Ramos (cell line): Measurements from ENCODE around the gene TNIK.
"Not testable (repeated sequence)": the region's sequence is repeated elsewhere in the genome, so short reads cannot be mapped to it uniquely, and the experiment has no call there.

Source experiments
- in situ Hi-C: fragments of 300-500 bp; cut with MboI; formaldehyde crosslinking; loops from one replicate; pipeline ENCODE4 v1.14.3; 2022; ENCODE audit warnings: low sequenced_read_pairs; ENCODE audit not compliant: unreplicated experiment

The TNIK gene

DNA sequence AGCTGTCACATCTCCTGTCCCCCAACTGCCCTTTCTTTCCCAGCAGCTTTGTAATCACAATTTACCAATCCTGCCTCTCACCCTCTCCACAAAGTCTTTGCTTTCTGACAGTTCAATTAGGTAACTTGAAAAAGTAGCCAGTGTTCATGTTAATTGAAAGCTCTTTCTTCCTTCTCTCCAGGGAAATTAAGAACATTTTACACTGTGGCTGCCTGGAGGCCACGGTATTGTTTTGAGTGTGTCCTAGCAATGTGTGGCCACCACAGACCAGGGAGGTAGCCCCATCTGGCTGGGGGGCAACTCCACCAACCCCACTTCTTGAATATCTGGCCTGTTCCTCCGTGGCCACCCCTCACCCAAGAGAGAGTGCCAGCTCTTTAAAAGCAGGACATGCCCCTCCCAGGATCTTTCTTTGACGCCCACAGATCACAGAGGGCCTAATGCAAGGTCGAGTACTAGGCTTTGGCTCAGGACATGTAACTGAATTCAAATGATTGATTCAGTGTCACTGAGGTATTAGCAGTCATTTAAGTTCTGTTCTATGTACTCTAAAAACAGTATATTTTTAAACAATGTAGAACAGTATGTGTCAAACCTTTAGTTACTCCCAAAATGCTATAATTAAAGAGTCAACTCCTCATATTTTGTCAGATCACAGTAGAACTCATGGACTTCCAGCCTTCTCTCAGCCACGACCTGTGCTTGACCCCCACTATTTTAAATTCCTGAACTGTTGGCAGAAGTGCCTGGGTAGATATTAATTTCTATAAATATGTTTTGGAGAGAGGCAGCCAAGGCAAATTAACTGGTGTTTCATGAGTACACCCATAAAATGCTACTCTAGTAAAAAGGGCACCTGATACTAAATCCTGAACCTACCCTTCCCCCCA lies 164.5 kb downstream of the TNIK start:
- in situ Hi-C loops, result no loop called here

DNA sequence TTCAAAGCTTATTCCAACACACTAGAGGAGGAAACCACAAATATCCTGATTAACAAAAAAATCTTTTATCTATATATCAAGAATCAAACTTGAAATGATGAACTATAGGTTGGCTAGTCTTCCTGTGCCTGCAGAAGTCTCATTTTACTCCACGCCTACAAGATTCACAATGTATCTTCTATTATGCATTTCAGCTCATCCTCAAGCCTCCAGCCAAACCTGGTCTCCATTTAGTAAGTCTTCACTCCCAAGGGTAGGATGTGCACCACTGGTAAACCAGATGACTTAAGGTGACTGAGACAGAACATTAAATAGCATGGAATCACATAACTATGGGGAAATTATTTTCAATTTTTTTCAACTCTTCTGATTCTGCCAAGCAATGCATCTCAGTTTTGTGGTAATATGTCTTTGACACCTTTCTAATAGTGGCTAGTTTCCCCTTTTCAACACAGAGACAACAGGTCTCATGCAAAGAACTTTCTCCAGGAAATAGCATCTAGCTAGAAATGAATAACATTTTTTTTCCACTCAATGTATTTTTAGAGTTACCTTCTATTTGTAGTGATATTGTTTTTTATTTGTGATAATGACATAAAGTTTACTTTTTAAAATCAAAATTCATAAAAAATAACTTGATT lies 166.9 kb downstream of the TNIK start:
- in situ Hi-C loops, result no loop called here

DNA sequence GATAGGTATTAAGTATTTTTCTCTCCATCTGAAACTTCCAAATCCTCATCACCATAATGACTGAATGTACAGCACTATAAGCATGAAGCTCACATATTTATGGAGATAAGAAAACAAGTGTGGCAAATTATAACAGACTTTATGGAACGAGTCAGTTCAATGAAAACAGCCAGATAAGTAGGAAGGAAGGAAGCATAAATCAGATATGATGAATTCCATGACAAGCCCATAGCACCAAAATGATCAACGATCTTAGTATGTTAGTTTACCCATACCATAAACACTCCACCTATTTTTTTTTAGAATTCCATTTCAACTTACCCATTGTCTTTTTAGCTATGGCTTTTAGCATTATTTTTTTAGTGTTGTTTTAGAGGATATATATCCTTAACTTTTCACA lies 169.5 kb downstream of the TNIK start:
- in situ Hi-C loops, result no loop called here

DNA sequence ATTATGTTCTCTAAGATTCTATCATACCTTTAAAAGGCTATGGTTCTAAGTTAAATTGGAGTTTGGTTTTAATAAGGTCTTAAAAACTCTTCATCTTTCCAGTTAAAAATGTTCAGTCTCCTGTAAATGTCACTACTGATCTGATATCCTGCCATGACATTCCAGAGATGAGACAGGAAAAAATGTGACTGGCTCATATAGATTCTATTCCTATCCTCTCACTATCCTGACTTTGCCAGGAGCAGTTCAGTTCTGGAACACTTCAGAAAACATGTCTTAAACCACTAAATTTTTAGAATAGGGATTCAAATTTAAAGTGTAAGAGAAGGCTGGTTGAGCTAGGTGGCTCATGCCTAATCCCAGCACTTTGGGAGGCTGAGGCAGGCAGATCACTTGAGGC lies 170.9 kb downstream of the TNIK start:
- in situ Hi-C loops, result no loop called here

DNA sequence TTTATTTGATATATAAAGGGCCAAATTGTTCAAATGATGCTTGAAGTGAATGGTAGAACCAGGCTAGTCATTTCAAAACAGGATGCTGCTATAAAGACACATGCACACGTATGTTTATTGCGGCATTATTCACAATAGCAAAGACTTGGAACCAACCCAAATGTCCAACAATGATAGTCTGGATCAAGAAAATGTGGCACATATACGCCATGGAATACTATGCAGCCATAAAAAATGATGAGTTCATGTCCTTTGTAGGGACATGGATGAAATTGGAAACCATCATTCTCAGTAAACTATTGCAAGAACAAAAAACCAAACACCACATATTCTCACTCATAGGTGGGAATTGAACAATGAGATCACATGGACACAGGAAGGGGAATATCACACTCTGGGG lies 172.4 kb downstream of the TNIK start:
- in situ Hi-C loops, result not testable (repeated sequence)

DNA sequence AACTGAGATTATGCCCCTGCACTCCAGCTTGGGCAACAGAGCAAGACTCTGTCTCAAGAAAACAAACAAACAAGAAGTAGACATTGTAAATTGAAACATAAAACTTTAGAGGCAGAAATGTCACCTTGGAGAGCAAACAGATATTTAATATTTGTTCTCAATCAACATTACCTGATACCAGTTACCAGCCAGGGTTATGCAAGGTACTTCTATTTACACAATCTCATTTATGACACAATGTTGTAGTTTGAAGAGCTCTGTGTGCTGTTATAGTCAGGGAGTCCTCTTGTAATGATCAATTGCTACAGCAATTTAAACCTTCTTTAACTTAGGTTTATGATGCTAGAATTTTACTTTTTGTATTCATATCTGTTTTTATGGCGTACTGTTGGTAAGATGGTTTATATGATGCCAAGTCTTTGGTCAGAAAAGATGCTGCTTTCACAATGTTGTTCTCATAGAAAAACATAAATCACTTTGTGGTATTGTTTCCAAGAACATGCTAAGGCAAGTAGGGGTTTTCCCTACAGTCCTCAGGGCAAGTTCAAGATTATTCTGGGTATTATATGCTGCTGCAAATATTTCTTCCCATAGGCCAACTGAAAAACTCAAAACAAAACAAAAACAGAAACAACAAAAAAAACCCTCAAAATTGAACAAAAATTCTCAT lies 173.5 kb downstream of the TNIK start:
- in situ Hi-C loops, result no loop called here

DNA sequence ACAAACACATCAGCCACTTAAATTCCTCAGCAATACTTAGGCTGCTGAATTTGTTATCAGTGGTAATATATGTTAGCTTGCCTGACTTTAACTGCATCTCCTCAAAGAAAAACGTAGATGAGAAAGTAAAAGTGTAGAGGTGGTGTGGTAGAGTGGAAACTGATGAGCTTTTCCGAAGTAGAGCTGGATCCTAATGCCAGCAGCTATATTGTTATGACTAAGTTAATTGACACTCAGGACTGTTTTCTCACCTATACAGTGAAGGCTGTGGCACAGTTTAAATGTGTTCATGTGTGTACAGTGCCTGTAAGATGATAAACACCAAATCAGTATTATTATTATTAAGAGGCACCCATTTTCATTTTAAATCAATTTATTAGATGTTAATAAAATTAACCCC lies 174.9 kb downstream of the TNIK start:
- in situ Hi-C loops, result no loop called here

DNA sequence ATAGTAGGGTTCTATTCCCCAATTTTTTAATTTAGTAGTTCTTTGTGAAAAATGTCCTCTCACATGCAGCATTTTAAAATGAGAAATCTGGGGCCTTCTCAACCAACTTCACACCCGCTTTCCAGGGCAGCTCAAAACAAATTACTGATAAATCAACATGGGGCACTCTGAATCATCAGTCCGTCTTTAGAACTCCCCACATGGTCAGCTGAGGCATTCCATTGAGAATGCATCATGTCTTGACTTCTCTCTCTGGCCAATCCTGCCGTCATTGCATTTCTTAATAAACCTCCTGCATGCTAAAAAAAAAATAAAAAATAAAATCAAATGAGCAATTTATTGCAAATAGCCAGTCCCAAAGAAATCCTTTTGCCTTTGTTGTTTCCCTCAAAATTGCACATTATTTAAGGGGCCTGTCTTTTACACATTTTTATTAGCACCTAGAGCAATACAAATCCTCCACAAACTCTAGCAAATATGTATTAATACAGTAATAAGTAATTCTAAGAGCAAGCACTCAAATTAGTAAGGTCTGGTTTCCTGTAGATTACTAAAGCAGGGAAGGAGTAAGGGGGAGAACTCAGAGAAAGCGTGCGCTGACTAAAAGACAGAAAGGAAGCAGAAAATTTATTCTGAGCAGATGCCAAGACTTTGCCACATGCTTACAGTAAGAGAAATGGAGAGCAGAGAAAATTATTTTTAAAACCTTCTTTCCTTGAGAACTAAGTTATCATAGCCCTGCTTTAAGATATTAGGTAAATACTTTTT lies 175.7 kb downstream of the TNIK start:
- in situ Hi-C loops, result no loop called here

DNA sequence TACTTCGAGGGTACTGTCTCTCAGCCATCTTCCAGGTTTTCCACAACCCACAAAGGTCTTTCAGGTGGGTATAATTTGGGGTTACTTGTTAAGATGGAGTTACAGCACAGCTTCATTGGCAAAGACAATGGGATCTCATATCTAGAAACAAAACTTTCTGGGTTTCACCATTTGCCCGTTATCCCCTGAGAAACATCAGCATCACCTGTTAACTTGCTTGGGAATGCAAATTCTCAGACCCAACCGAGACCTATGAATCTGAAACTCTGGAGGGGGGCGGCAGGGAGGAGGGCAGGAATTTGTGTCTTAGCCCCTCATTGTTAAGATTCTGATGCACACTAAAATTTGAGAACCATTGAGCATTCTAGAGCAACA lies 176.4 kb downstream of the TNIK start:
- in situ Hi-C loops, result no loop called here

DNA sequence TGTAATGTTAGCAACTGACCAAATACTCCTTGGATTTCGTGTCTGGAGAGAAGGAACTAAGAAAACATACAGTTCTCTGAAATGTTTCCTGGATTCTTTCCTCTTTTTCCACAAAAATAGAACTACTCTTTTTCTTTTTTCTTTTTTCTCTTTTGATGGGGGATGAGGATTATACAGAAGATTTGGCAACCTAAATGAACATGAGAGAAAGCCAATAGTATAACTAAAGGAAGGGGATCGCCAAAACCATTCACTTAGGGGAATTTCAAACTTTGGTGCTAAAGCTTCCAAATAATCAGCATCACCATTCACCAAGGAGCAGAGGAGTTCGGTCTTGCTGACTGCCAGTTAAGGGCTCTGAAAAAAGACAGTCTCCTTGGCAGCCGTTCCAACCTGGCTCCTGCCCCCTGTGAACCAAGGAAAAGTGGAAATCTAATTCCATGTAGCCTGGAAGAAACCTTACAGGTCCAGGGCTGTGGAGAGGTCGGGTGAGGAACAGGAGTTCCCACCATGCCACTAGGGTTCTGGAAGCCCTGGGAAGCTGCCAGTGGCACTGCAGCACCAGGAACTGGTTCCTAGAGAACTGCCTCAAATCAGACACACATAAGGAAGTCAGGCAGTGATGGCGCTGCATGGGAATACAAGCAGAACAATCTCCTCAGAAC lies 176.9 kb downstream of the TNIK start:
- in situ Hi-C loops, result no loop called here

DNA sequence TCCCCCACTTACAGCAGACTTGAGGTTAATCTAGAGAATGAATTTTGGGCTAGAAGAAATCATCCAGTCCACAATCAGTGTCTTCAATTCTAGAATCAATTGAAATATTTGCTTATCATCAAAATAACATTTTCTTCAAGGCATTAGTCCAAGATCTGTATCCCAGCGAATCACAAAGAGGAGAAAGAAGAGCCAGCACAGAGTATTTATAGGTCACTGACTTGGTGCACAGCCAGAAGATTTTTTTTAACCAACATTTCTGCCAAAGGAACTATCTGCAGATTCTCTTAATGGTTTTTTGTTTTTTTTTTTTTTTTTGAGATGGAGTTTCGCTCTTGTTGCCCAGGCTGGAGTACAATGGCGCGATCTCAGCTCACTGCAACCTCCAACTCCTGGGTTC lies 178.2 kb downstream of the TNIK start:
- in situ Hi-C loops, result no loop called here

DNA sequence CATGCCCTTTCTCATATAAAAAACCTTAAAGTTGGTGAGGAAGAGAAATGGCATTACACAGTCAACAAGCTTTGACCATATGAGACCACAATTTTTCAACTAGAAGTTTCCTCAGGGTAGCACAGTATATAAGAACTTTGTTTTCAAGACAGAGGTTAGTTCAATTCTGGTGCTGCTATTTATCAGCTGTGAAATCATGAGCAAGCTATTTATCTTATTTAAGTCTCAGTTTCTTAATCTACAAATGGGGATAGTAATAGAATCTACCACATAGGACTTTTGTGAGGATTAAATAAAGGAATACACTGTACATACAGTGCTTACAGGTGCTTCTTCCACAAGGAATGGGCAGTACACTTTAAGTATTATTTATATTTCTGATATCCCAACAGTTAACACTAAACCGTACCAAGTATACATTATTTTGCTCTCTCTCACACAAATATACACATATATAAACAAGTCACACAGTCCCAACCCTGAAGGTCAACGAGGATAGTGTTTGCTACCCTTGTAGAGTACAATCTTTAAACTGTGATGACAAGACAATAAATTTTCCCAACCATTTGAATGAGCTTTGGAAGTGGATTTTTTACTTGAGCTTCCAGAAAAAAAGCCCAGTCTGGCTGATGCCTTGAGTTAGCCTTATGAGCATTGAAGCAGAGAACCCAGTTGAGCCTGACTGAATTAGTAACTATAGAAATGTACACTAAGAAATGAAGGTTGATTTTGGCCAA lies 178.8 kb downstream of the TNIK start:
- in situ Hi-C loops, result no loop called here

DNA sequence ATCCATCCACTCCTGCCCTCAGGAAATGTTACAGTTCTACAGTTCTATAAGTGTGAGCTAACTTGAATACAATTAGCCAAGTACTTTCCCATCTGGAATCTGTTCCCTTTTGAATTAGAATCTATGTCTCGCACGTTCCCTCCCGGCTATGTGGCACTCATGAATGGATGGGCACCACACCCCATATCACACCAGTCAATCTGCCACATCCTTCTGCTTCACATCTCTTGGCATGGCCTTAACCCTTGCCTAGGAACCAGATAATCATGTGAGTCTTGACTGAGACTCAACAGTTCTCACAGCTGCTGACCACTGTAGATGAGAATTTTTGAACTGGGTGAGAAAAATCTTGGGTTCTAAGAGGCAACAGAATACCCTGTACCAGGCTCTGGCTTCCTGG lies 180.2 kb downstream of the TNIK start:
- in situ Hi-C loops, result no loop called here

DNA sequence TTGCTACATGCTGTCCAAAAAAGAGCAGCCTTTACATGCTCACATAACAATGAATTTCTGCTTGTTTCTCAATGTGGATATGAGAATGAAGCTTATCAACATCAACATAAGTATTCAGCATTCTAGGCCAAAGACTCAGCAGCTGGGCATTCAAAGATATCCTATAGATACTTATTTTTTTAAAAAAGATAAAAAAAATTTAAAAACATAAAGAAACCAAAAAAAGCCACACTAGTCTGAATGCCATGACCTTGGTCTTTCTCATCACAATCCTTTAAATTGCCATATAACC lies 182.0 kb downstream of the TNIK start:
- in situ Hi-C loops, result no loop called here

DNA sequence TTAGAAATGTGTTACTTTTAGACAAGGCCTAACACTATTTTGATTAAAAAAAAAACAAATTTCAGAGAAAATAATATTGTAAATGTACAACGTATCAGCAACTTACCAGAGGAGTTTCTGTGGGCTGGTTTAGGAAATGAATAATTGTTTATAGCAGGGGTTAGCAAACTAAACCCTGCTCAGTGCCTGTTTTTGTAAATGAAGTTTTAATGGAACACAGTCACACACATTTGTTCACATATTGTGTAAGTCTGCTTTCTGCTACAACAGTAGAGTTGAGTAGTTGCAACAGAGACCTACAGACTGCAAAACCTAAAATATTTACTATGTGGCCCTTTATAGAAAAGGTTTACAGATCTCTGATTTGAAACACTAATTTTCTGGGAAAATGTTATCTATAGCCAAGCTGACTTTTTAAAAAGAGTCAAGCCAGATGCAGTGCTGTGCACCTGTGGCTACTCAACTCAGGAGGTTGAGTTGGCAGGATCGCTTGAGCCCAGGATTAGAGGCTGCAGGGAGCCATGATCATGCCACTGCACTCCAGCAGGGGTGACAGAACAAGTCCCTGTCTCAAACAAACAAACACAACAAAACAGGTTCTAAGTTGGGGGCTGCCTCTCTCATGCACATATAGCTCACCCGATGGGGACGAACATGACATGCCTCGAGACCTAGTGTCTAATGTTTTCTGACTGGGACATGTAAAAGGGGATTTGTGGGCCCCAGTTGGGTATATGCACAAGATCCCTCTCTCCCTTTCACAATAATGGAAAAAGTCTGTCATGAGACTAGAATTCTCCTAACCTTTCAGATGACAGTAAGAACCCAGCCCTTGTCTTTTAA lies 182.5 kb downstream of the TNIK start:
- in situ Hi-C loops, result no loop called here

DNA sequence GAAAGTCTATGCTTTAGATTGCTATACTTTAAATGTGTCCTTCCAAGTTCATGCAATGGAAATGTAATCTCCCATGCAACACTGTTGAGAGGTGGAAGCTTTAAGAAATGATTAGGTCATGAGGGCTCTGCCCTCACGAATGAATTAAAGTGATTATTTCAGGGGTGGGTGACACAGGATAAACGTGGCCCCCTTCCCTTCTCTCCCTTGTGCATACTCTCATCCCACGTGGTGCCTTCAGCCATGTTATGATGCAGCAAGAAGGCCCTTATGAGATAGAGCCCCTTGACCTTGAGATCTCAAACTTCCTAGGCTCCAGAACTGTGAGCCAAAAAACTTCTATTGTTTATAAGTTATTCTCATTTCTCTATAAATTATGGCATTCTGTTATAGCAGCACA lies 183.3 kb downstream of the TNIK start:
- in situ Hi-C loops, result no loop called here

DNA sequence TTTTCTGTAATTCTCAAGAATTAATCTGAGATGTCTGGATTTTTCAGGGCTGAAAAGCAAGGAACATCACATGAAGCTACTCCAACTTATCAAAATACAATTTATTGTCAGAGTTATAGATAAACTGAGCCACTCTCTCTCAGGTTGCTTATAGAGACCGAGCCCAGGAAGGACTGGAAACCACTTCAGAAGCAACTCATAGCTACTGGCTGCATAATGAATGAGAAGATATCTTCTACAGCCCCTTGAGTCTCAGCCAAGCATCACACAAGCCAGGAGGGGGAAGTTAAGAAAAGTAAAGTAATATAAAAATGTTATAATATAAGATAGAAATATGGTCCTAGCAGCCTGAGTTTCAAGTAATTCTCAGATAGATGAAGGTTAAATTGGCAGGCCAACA lies 186.0 kb downstream of the TNIK start:
- in situ Hi-C loops, result no loop called here

DNA sequence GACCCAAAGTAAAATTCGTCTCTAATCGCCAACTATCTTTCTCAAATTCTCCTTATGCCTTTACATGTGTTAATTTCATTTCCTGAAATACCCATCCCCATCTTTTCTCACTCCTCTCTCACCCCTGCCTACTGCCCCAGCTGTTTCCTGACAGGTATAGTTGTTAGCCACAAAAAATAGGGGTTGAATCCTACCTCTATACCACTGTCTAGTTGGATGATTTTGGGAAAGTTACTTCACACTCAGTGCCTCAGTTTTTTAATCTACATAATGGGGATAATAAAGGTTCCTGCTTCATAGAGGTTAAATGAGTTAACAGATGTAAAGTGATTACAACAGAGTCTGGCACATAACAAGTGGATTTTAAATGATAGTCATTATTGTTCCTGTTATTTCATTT lies 189.7 kb downstream of the TNIK start:
- in situ Hi-C loops, result no loop called here

DNA sequence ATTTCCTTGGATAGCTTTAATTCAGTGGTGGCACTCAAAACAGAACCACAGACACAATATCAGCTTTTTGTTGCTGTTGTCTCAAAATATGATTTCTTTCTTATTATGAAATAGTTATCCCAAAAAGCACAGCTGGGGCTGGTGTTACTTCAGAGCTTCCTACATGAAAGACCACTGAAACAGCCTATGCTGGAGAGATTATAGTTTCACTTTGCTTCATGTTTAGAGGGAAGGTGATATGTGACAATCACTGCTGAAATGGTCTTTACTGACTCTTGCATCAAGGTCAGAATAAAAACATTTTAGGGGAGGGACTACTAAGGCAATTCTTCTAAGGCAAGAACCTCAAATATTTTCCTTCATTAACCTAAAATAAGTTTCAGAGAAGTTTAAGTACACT lies 190.7 kb downstream of the TNIK start:
- in situ Hi-C loops, result no loop called here
